OCI-LY1 (cell line): ENCODE results near the gene PHRF1.

Source experiments
- H2AFZ ChIP-seq: fragments of 200-600 bp; sonication (generic), shearing (Covaris generic); 2 replicates; pipeline ENCODE4 v1.6.0; 2014; ENCODE audit warnings: antibody characterized with exemption, mild to moderate bottlenecking, low read length
- H3F3A ChIP-seq: fragments of 200-600 bp; sonication (generic), shearing (Covaris generic); 2 replicates; pipeline ENCODE4 v1.6.0; 2014; ENCODE audit warnings: mild to moderate bottlenecking, antibody characterized with exemption, low read length, moderate library complexity; ENCODE audit not compliant: insufficient read depth
- H3K27ac ChIP-seq: fragments of 200-600 bp; sonication (generic); 2 replicates; pipeline ENCODE4 v1.5.1; 2014; ENCODE audit warnings: low read length, mixed run types, mild to moderate bottlenecking, low read depth; ENCODE audit not compliant: poor library complexity, severe bottlenecking
- H3K27me3 ChIP-seq: fragments of 200-600 bp; sonication (generic); 2 replicates; pipeline ENCODE4 v1.6.0; 2014; ENCODE audit warnings: antibody characterized with exemption, mild to moderate bottlenecking, low read length, moderate library complexity; ENCODE audit not compliant: insufficient read depth
- H3K36me3 ChIP-seq: fragments of 200-600 bp; sonication (generic); 2 replicates; pipeline ENCODE4 v1.6.1; 2014; ENCODE audit warnings: mild to moderate bottlenecking, antibody characterized with exemption, low read length, moderate library complexity, mixed read lengths; ENCODE audit not compliant: insufficient read depth
- H3K4me1 ChIP-seq: fragments of 200-600 bp; sonication (generic); 2 replicates; pipeline ENCODE4 v1.5.1; 2014; ENCODE audit warnings: mild to moderate bottlenecking, low read length, moderate library complexity; ENCODE audit not compliant: insufficient read depth, severe bottlenecking
- H3K4me2 ChIP-seq: fragments of 200-600 bp; sonication (generic), shearing (Covaris generic); 2 replicates; pipeline ENCODE4 v1.6.1; 2014; ENCODE audit warnings: low read length
- H3K4me3 ChIP-seq: fragments of 200-600 bp; sonication (generic); 2 replicates; pipeline ENCODE4 v1.5.1; 2014; ENCODE audit warnings: low read length, low read depth, mild to moderate bottlenecking, mixed read lengths; ENCODE audit not compliant: poor library complexity, severe bottlenecking
- H3K79me2 ChIP-seq: fragments of 200-600 bp; shearing (Covaris generic); 2 replicates; pipeline ENCODE4 v1.6.1; 2016; ENCODE audit warnings: mixed run types, low read length, mixed read lengths; ENCODE audit not compliant: insufficient read depth
- H3K9ac ChIP-seq: fragments of 200-600 bp; sonication (generic), shearing (Covaris generic); 2 replicates; pipeline ENCODE4 v1.6.1; 2014; ENCODE audit warnings: mild to moderate bottlenecking, low read length, mixed read lengths
- H3K9me2 ChIP-seq: fragments of 200-600 bp; sonication (generic), shearing (Covaris generic); 2 replicates; pipeline ENCODE4 v1.6.1; 2014; ENCODE audit warnings: low read depth, mild to moderate bottlenecking, low read length, mixed read lengths
- H3K9me3 ChIP-seq: fragments of 200-600 bp; shearing (Covaris generic); 2 replicates; pipeline ENCODE4 v1.6.1; 2014; ENCODE audit warnings: low read length, mixed read lengths
- H4K20me1 ChIP-seq: fragments of 200-600 bp; sonication (generic), shearing (Covaris generic); 2 replicates; pipeline ENCODE4 v1.6.0; 2016; ENCODE audit warnings: mild to moderate bottlenecking, low read length; ENCODE audit not compliant: insufficient read depth
- EZH2 ChIP-seq: fragments of 200-600 bp; sonication (generic), shearing (Covaris generic); IDR thresholded peaks from 2 replicates; pipeline ENCODE4 v1.8.0; 2017; ENCODE audit warnings: borderline replicate concordance, mixed run types, mild to moderate bottlenecking, antibody characterized with exemption, low read length, moderate library complexity, mixed read lengths
- TF ChIP-seq, protein P1 (sequence below): fragments of 200-600 bp; sonication (generic), shearing (Covaris generic); IDR thresholded peaks from 2 replicates; pipeline ENCODE4 v1.5.1; 2017; ENCODE audit warnings: mild to moderate bottlenecking, antibody characterized with exemption, low read length, moderate library complexity, mixed read lengths

Gene PHRF1

DNA sequence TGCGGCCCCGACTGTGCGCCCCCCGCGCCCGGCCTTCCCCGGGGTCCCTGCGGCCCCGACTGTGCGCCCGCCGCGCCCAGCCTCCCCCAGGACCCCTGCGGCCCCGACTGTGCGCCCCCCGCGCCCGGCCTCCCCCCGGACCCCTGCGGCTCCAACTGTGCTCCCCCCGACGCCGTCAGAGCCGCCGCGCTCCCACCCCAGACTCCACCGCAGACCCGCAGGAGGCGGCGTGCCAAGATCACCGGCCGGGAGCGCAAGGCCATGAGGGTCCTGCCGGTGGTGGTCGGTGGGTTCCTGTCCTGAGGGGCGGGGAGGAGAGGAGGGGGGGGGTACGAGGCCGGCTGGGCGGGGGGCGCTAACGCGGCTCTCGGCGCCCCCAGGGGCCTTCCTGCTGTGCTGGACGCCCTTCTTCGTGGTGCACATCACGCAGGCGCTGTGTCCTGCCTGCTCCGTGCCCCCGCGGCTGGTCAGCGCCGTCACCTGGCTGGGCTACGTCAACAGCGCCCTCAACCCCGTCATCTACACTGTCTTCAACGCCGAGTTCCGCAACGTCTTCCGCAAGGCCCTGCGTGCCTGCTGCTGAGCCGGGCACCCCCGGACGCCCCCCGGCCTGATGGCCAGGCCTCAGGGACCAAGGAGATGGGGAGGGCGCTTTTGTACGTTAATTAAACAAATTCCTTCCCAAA lies 63.9 kb downstream of the PHRF1 start:
- no peaks in the 10 kb centered on the region for H4K20me1 ChIP-seq
- no peaks in the 10 kb centered on the region for H3K27me3 ChIP-seq
- no peaks in the 10 kb centered on the region for H3F3A ChIP-seq
- no peaks in the 10 kb centered on the region for H3K79me2 ChIP-seq
- no peaks in the 10 kb centered on the region for H3K9me2 ChIP-seq
- H3K27ac ChIP-seq: no peak overlapping the region
- TF ChIP-seq, protein P1, sequence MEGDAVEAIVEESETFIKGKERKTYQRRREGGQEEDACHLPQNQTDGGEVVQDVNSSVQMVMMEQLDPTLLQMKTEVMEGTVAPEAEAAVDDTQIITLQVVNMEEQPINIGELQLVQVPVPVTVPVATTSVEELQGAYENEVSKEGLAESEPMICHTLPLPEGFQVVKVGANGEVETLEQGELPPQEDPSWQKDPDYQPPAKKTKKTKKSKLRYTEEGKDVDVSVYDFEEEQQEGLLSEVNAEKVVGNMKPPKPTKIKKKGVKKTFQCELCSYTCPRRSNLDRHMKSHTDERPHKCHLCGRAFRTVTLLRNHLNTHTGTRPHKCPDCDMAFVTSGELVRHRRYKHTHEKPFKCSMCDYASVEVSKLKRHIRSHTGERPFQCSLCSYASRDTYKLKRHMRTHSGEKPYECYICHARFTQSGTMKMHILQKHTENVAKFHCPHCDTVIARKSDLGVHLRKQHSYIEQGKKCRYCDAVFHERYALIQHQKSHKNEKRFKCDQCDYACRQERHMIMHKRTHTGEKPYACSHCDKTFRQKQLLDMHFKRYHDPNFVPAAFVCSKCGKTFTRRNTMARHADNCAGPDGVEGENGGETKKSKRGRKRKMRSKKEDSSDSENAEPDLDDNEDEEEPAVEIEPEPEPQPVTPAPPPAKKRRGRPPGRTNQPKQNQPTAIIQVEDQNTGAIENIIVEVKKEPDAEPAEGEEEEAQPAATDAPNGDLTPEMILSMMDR: no peak
- TF ChIP-seq EZH2: no peak
- H3K36me3 ChIP-seq: peaks cover 5% of the 10 kb centered on the region; the same call in 1 of the 2 replicates
- no peak overlapping the region for H3K9ac ChIP-seq
- H3K4me2 ChIP-seq: no peak overlapping the region
- no peaks in the 10 kb centered on the region for H3K9me3 ChIP-seq
- H2AFZ ChIP-seq: no peak overlapping the region
- H3K4me1 ChIP-seq: no peaks in the 10 kb centered on the region
- H3K4me3 ChIP-seq: no peak overlapping the region

DNA sequence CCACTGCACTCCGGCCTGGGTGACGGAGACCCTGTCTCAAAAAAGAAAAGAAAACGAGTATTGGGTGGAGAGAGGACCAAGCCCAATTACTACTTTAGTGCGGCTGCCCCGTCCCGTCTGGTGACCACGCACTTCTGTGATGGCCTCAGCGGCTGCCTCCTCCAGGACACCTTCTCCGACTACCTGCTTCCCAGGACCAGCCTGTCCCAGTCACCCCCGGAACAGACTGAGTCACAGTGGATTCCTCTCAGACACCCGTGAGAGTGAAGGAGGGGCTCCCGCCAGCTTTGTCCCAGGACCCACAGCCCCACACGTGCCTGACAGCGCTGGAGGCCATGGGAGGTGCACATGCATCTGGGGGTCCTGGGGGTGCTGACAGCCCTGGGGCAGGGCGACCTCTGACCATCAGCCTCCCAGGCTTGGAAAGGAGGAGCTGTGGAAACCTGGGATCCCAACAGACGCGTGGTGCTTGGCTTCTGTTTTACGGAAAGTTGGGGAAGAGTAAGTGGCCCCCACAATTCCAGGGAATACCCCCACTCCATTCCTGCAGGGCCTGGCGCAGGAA lies 65.6 kb downstream of the PHRF1 start:
- no peaks in the 10 kb centered on the region for H3K9me2 ChIP-seq
- H3K27ac ChIP-seq: no peak overlapping the region
- H3K9me3 ChIP-seq: no peaks in the 10 kb centered on the region
- no peaks in the 10 kb centered on the region for H3F3A ChIP-seq
- no peak overlapping the region for H3K4me3 ChIP-seq
- TF ChIP-seq, protein P1: no peak
- TF ChIP-seq EZH2: no peak
- peaks cover 5% of the 10 kb centered on the region; the same call in 1 of the 2 replicates for H3K36me3 ChIP-seq
- H3K27me3 ChIP-seq: no peaks in the 10 kb centered on the region
- H3K79me2 ChIP-seq: no peaks in the 10 kb centered on the region
- no peak overlapping the region for H3K9ac ChIP-seq
- H3K4me2 ChIP-seq: no peak overlapping the region
- H3K4me1 ChIP-seq: peaks cover 17% of the 10 kb centered on the region
- H4K20me1 ChIP-seq: no peaks in the 10 kb centered on the region
- H2AFZ ChIP-seq: no peak overlapping the region

DNA sequence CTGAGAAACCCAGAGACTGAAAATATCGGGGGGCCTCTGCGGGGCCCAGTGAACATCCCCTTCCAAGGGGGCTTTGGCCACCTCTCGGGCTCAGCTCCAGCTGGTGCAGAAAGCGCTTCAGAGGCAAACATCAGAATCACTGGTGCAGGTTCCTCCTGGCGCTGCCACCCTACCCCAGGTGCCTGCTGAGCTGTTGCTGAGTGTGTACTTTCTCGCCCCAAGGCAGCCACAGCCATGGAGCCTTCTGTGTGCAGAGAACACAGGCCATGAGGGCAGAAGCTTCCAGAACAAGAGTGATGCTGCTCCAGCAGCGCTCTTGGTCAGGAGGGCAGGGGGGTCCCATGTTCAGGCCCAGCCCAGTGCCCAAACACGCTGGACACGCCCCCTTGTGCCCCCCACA lies 67.1 kb downstream of the PHRF1 start:
- no peaks in the 10 kb centered on the region for H4K20me1 ChIP-seq
- no peak overlapping the region for H3K27ac ChIP-seq
- H3K9me3 ChIP-seq: no peaks in the 10 kb centered on the region
- no peak overlapping the region for H3K4me2 ChIP-seq
- H2AFZ ChIP-seq: no peak overlapping the region
- H3K79me2 ChIP-seq: no peaks in the 10 kb centered on the region
- H3K4me3 ChIP-seq: no peak overlapping the region
- no peak overlapping the region for H3K9ac ChIP-seq
- no peaks in the 10 kb centered on the region for H3K9me2 ChIP-seq
- no peaks in the 10 kb centered on the region for H3K27me3 ChIP-seq
- TF ChIP-seq, protein P1: no peak
- TF ChIP-seq EZH2: no peak
- H3K4me1 ChIP-seq: peaks cover 18% of the 10 kb centered on the region
- H3F3A ChIP-seq: no peaks in the 10 kb centered on the region
- H3K36me3 ChIP-seq: peaks cover 5% of the 10 kb centered on the region; the same call in 1 of the 2 replicates
